Esophagus squamous epithelium (tissue), 5 donors: ENCODE data around the gene DHRS3. TPM values are rescaled to one million over a fixed set of nuclear protein-coding genes. Genes with fewer than 3 reads are reported as not detected.

ENCODE experiments used
- DNase-seq: peaks from one replicate; lab custom pipeline; 2025; lab: John Stamatoyannopoulos, UW
- H3K27ac ChIP-seq, 4 donors: fragments of 200-600 bp; sonication (generic); one replicate each; pipeline ENCODE4 v1.5.1; 2016 to 2019; ENCODE audit warnings: mild to moderate bottlenecking in 1 of 4
- H3K27me3 ChIP-seq, 4 donors: fragments of 200-600 bp; sonication (generic); 1 replicate in 3 of 4; 2 replicates in 1 of 4; pipeline versions ENCODE4 v1.5.1 to v1.6.0; 2017 to 2021; ENCODE audit warnings: antibody characterized with exemption in 1 of 4
- H3K36me3 ChIP-seq, 3 donors: fragments of 200-600 bp; sonication (generic); one replicate each; pipeline ENCODE4 v1.5.1; 2016 to 2019
- H3K4me1 ChIP-seq, 3 donors: fragments of 200-600 bp; sonication (generic); one replicate each; pipeline ENCODE4 v1.5.1; 2017 to 2019
- H3K4me3 ChIP-seq, 4 donors: fragments of 200-600 bp; sonication (generic); 1 replicate in 3 of 4; 2 replicates in 1 of 4; pipeline ENCODE4 v1.5.1; 2016 to 2019; ENCODE audit warnings: mild to moderate bottlenecking in 2 of 4, moderate library complexity in 1 of 4
- H3K9me3 ChIP-seq, 3 donors: fragments of 200-600 bp; sonication (generic); one replicate each; pipeline ENCODE4 v1.5.1; 2016 to 2019
- POLR2A ChIP-seq, 4 donors: fragments of 450-650 bp; IDR thresholded peaks; one replicate each; pipeline ENCODE4 v1.6.1; 2017; ENCODE audit warnings: antibody characterized with exemption in 4 of 4, mild to moderate bottlenecking in 4 of 4, moderate library complexity in 3 of 4
- WGBS, 2 donors: methylation state at CpG; one replicate each; pipeline ENCODE4 v1.1.5; 2018; 5-methylcytosine and 5-hydroxymethylcytosine counted together
- intact Hi-C: fragments of 100-400 bp; cut with DNase I; formaldehyde crosslinking; loops from one replicate; pipeline ENCODE4 v1.15.0; 2022
- total RNA-seq, 4 donors: library from RNA; depleted of rRNA; stranded (reverse); fragments of >200 nt; gene quantifications; one replicate each; pipeline ENCODE4 v1.1.0, GENCODE V29; 2016
- TF ChIP-seq, protein P1 (sequence below), 6 experiments: fragments of 450-650 bp in 4 of 6; fragments of 200-600 bp in 2 of 6; sonication (generic) in 2 of 6; IDR thresholded peaks; one replicate each; pipeline ENCODE4 v1.5.1; 2016 to 2019; ENCODE audit warnings: antibody characterized with exemption in 6 of 6, mild to moderate bottlenecking in 4 of 6, moderate library complexity in 4 of 6
- donor health status: DM: yes; HTN: yes; CAD: no.

Gene DHRS3
- total RNA-seq, 4 donors from 2014 or later, result 87.7 to 166 (median 117) TPM

- intact Hi-C loops, result no loop called here
- no peaks in the 10 kb centered on the region for H3K4me1 ChIP-seq
- WGBS, 2 donors, result 89 to 91% methylated on average over 2 of the region's 2 CpGs
- H3K4me3 ChIP-seq, result no peak overlapping the region
- no peak for DNase-seq
- TF ChIP-seq, protein P1, sequence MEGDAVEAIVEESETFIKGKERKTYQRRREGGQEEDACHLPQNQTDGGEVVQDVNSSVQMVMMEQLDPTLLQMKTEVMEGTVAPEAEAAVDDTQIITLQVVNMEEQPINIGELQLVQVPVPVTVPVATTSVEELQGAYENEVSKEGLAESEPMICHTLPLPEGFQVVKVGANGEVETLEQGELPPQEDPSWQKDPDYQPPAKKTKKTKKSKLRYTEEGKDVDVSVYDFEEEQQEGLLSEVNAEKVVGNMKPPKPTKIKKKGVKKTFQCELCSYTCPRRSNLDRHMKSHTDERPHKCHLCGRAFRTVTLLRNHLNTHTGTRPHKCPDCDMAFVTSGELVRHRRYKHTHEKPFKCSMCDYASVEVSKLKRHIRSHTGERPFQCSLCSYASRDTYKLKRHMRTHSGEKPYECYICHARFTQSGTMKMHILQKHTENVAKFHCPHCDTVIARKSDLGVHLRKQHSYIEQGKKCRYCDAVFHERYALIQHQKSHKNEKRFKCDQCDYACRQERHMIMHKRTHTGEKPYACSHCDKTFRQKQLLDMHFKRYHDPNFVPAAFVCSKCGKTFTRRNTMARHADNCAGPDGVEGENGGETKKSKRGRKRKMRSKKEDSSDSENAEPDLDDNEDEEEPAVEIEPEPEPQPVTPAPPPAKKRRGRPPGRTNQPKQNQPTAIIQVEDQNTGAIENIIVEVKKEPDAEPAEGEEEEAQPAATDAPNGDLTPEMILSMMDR (IDR thresholded peaks at IDR 0.05), result no peak
- no peak for TF ChIP-seq POLR2A (IDR thresholded peaks at IDR 0.05)
- H3K9me3 ChIP-seq, result peaks cover 0 to 21% (median 8%) of the 10 kb centered on the region in 3 donors
- no peaks in the 10 kb centered on the region for H3K36me3 ChIP-seq
- H3K27me3 ChIP-seq, result no peaks in the 10 kb centered on the region
- no peak overlapping the region for H3K27ac ChIP-seq
Measured at GRCh38 chr1:12644829-12645228, 26.8 kb upstream of the DHRS3 start.

DNA sequence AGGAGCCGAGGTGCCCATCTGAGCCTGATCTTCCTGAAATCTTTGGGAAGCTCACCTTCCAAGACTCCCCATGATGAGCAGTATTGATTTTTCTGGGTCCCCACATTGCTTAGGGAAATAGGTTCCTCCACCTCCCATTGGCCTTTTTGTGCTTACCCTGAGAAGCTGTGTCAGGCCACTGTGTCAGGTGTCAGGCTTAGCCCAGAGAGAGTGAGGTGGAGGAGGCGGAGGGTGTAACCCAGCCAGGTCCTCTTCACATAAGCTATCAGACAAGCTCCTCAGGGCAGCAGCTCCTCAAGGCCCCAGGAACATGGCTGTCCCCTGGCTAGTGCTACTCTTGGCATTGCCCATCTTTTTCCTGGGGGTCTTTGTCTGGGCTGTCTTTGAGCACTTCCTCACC lies 26.2 kb upstream of the DHRS3 start:
- H3K27ac ChIP-seq, result no peak overlapping the region
- intact Hi-C loops, result no loop called here
- peaks cover 0 to 27% (median 14%) of the 10 kb centered on the region in 3 donors for H3K9me3 ChIP-seq

DNA sequence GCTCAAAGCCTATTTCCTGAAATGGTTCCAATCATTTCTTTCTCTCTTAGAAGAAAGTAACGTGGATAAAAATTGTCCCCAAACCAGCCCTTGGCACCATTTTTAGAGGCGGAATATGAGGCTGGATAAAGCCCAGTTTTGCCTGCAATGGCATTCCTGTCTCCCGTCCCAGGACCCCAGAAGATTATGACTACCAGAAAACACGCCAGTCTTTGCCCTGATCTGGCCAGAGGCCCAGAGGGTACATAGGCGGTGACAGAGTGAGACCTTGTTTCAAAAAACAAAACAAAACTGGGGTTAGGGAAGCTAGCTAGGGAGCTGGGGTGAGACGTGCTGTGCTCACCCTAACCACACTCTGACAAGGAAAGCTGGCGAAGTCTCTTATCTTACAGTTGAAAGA lies 25.8 kb upstream of the DHRS3 start, which contains the start of gene AADACL4:
Gene AADACL4 (plus strand): TSS at position 301 of the 400 bp plus-strand sequence. CDS start 462 bp downstream, outside the sequence.
- DNase-seq, result no peak

More for the DNA sequence above, 26.2 kb upstream of the DHRS3 start:
- DNase-seq, result no peak
- 83 to 94% methylated on average over 2 of the region's 2 CpGs for WGBS, 2 donors
- Histone ChIP-seq H3K27me3 (no peaks in the 10 kb centered on the region), H3K36me3 (no peaks in the 10 kb centered on the region), H3K4me3 (no peak overlapping the region), H3K4me1 (no peaks in the 10 kb centered on the region)
- TF ChIP-seq, protein P1 (IDR thresholded peaks at IDR 0.05), result no peak
- TF ChIP-seq POLR2A (IDR thresholded peaks at IDR 0.05), result no peak

GRCh38 chr1:12643079-12643478 lies 25.1 kb upstream of the DHRS3 start:
- peaks cover 0 to 30% (median 17%) of the 10 kb centered on the region in 3 donors for H3K9me3 ChIP-seq
- 85 to 93% methylated on average over 2 of the region's 2 CpGs for WGBS, 2 donors
- intact Hi-C loops, result no loop called here
- H3K36me3 ChIP-seq, result no peaks in the 10 kb centered on the region
- H3K4me3 ChIP-seq, result no peak overlapping the region
- TF ChIP-seq POLR2A (IDR thresholded peaks at IDR 0.05), result no peak
- TF ChIP-seq, protein P1 (IDR thresholded peaks at IDR 0.05), result no peak
- no peak overlapping the region for H3K27ac ChIP-seq
- no peaks in the 10 kb centered on the region for H3K4me1 ChIP-seq
- no peaks in the 10 kb centered on the region for H3K27me3 ChIP-seq
- no peak for DNase-seq

More for the DNA sequence above, 25.8 kb upstream of the DHRS3 start, which contains the start of gene AADACL4:
- no peak within 1 kb of the TSS for H3K27ac ChIP-seq
- H3K4me3 ChIP-seq, result no peak within 1 kb of the TSS
- TF ChIP-seq, protein P1 (IDR thresholded peaks at IDR 0.05), result no peak
- no peaks in the 10 kb centered on the region for H3K27me3 ChIP-seq
- H3K9me3 ChIP-seq, result peaks cover 0 to 30% (median 17%) of the 10 kb centered on the region in 3 donors
- 72 to 77% methylated on average over 6 to 7 of the region's 7 CpGs for WGBS, 2 donors
- intact Hi-C loops, result no loop called here
- no peaks in the 10 kb centered on the region for H3K36me3 ChIP-seq
- H3K4me1 ChIP-seq, result no peaks in the 10 kb centered on the region

DNA sequence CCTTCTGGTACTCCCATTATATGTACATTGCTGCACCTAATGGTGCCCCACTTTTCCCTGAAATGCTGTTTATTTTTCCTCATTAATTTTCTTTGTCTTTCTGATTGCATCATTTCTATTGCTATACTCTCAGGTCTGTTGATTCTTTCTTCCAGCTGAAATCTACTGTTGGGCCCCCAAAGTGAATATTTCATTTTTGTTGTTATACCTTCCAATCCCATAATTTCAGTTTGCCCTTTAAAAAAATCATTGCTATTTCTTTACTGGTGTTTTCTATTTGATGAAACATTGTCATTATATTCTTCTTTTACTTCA lies 22.9 kb upstream of the DHRS3 start:
- TF ChIP-seq, protein P1 (IDR thresholded peaks at IDR 0.05), result no peak
- no peak for TF ChIP-seq POLR2A (IDR thresholded peaks at IDR 0.05)
- H3K9me3 ChIP-seq, result peaks cover 0 to 30% (median 17%) of the 10 kb centered on the region in 3 donors
- H3K36me3 ChIP-seq, result no peaks in the 10 kb centered on the region
- peaks cover 0 to 7% (median 0%) of the 10 kb centered on the region in 3 donors for H3K4me1 ChIP-seq
- H3K27me3 ChIP-seq, result no peaks in the 10 kb centered on the region
- H3K27ac ChIP-seq, result no peak overlapping the region
- H3K4me3 ChIP-seq, result no peak overlapping the region
- intact Hi-C loops, result no loop called here
- DNase-seq, result no peak
